ENCODE data around the gene CATSPERB. TPM values are rescaled to one million over a fixed set of nuclear protein-coding genes. Genes with fewer than 3 reads are reported as not detected.

CATSPERB gene
- total and polyA plus RNA-seq, 10 of the 15 experiments (the other 5 are each of a cell fraction or from before 2014, with no cell fraction given): not detected

DNA sequence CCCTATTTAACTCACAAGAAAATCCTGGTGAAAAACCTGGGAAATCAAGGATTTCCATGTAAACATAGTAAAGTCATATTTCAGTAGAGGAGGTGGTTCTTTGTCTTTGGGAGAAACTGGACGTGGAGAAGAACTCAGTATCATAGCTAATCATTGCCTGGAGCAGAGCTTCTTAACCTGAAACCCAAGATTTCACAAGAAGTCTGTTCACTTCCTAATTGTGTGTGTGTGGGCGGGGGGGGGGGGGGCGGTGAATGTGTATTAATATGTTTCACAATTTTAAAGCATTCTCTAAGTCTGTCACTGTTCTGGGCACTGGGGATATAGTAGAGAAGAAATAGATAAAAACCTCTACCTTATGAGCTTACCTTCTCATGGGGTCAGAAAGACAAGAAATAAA lies 125.0 kb downstream of the CATSPERB start:
- Histone ChIP-seq H3K4me3 (no peak overlapping the region), H3K27ac (ENCODE audit: control insufficient read depth, insufficient read depth) (no peak overlapping the region), H4K20me1 (ENCODE audit: control insufficient read depth, insufficient read depth) (no peaks in the 10 kb centered on the region), H3K27me3 (replicated peaks in 1 of 2; ENCODE audit: control insufficient read depth in 2 of 2, insufficient read depth in 2 of 2, low read length in 1 of 2) (no peaks in the 10 kb centered on the region), H3K4me2 (ENCODE audit: control insufficient read depth, insufficient read depth) (no peak overlapping the region), H3K9me3 (replicated peaks; ENCODE audit: control insufficient read depth, insufficient read depth, low read length) (no peaks in the 10 kb centered on the region), H2AFZ (ENCODE audit: control insufficient read depth, low read depth, low read length) (no peak overlapping the region), H3K79me2 (ENCODE audit: control insufficient read depth, insufficient read depth, low read length) (no peaks in the 10 kb centered on the region), H3K9ac (ENCODE audit: control insufficient read depth, insufficient read depth, low read length) (no peak overlapping the region), H3K36me3 (ENCODE audit: control insufficient read depth in 2 of 2, insufficient read depth in 2 of 2, low read length in 1 of 2) (no peaks in the 10 kb centered on the region), H3K4me1 (ENCODE audit: control insufficient read depth, insufficient read depth, low read length) (no peaks in the 10 kb centered on the region)
- ATAC-seq (no peak), FAIRE-seq (no peak), DNase-seq (ENCODE audit: low read depth, low spot score) (no peak)
- RAD21 ChIA-PET (ENCODE audit: unreplicated experiment): interaction anchor here (0.6 kb wide), 1 partner anchor 88 kb away, joined by 3 read pairs; no protein-coding TSS in a partner anchor
- CTCF ChIA-PET: interaction anchor here (1.0 kb wide), 1 partner anchor 395 kb away, joined by 3 read pairs; no protein-coding TSS in a partner anchor
- POLR2A ChIA-PET: no interaction called here
- intact Hi-C loops (cut with micrococcal nuclease; ENCODE audit: unreplicated experiment) (no loop called here), in situ Hi-C loops (cut with MboI) (no loop called here)
- SMC1A ChIA-PET (ENCODE audit: uncharacterized antibody, unreplicated experiment): interaction anchor here (1.3 kb wide), 1 partner anchor 390 kb away, joined by 3 read pairs; no protein-coding TSS in a partner anchor
- BruUV-seq (replicated peaks): no TSS peak
- 0% methylated on average over 2 of the region's 3 CpGs for WGBS (ENCODE audit: insufficient coverage, insufficient replicate concordance, low lambda C conversion rate, missing lambda C conversion rate)
- TF ChIP-seq SP1 (IDR thresholded peaks at IDR 0.05; ENCODE audit: low read depth, low read length): no peak
- TF ChIP-seq, protein P1, sequence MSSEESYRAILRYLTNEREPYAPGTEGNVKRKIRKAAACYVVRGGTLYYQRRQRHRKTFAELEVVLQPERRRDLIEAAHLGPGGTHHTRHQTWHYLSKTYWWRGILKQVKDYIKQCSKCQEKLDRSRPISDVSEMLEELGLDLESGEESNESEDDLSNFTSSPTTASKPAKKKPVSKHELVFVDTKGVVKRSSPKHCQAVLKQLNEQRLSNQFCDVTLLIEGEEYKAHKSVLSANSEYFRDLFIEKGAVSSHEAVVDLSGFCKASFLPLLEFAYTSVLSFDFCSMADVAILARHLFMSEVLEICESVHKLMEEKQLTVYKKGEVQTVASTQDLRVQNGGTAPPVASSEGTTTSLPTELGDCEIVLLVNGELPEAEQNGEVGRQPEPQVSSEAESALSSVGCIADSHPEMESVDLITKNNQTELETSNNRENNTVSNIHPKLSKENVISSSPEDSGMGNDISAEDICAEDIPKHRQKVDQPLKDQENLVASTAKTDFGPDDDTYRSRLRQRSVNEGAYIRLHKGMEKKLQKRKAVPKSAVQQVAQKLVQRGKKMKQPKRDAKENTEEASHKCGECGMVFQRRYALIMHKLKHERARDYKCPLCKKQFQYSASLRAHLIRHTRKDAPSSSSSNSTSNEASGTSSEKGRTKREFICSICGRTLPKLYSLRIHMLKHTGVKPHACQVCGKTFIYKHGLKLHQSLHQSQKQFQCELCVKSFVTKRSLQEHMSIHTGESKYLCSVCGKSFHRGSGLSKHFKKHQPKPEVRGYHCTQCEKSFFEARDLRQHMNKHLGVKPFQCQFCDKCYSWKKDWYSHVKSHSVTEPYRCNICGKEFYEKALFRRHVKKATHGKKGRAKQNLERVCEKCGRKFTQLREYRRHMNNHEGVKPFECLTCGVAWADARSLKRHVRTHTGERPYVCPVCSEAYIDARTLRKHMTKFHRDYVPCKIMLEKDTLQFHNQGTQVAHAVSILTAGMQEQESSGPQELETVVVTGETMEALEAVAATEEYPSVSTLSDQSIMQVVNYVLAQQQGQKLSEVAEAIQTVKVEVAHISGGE (CRISPR knock-in tag; IDR thresholded peaks at IDR 0.05): no peak
- no peak for TF ChIP-seq HDAC2 (IDR thresholded peaks at IDR 0.05)
- no peak for TF ChIP-seq CHD1 (IDR thresholded peaks at IDR 0.05; ENCODE audit: low read depth, low read length)
- TF ChIP-seq, protein P2, sequence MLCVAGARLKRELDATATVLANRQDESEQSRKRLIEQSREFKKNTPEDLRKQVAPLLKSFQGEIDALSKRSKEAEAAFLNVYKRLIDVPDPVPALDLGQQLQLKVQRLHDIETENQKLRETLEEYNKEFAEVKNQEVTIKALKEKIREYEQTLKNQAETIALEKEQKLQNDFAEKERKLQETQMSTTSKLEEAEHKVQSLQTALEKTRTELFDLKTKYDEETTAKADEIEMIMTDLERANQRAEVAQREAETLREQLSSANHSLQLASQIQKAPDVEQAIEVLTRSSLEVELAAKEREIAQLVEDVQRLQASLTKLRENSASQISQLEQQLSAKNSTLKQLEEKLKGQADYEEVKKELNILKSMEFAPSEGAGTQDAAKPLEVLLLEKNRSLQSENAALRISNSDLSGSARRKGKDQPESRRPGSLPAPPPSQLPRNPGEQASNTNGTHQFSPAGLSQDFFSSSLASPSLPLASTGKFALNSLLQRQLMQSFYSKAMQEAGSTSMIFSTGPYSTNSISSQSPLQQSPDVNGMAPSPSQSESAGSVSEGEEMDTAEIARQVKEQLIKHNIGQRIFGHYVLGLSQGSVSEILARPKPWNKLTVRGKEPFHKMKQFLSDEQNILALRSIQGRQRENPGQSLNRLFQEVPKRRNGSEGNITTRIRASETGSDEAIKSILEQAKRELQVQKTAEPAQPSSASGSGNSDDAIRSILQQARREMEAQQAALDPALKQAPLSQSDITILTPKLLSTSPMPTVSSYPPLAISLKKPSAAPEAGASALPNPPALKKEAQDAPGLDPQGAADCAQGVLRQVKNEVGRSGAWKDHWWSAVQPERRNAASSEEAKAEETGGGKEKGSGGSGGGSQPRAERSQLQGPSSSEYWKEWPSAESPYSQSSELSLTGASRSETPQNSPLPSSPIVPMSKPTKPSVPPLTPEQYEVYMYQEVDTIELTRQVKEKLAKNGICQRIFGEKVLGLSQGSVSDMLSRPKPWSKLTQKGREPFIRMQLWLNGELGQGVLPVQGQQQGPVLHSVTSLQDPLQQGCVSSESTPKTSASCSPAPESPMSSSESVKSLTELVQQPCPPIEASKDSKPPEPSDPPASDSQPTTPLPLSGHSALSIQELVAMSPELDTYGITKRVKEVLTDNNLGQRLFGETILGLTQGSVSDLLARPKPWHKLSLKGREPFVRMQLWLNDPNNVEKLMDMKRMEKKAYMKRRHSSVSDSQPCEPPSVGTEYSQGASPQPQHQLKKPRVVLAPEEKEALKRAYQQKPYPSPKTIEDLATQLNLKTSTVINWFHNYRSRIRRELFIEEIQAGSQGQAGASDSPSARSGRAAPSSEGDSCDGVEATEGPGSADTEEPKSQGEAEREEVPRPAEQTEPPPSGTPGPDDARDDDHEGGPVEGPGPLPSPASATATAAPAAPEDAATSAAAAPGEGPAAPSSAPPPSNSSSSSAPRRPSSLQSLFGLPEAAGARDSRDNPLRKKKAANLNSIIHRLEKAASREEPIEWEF (IDR thresholded peaks at IDR 0.05; ENCODE audit: insufficient replicate concordance, low read depth, low read length): no peak
- TF ChIP-seq SUPT20H (IDR thresholded peaks at IDR 0.05; ENCODE audit: borderline replicate concordance, control insufficient read depth, low read depth, low read length): no peak
- TF ChIP-seq BMI1 (IDR thresholded peaks at IDR 0.05; ENCODE audit: borderline replicate concordance): no peak
- TF ChIP-seq MYC (IDR thresholded peaks at IDR 0.05; ENCODE audit: insufficient read depth, insufficient read length, insufficient replicate concordance, low read length, severe bottlenecking): no peak
- TF ChIP-seq KAT2A (conservative IDR thresholded peaks at IDR 0.05; ENCODE audit: control insufficient read depth, low read depth, low read length): no peak
- TF ChIP-seq, protein P3, sequence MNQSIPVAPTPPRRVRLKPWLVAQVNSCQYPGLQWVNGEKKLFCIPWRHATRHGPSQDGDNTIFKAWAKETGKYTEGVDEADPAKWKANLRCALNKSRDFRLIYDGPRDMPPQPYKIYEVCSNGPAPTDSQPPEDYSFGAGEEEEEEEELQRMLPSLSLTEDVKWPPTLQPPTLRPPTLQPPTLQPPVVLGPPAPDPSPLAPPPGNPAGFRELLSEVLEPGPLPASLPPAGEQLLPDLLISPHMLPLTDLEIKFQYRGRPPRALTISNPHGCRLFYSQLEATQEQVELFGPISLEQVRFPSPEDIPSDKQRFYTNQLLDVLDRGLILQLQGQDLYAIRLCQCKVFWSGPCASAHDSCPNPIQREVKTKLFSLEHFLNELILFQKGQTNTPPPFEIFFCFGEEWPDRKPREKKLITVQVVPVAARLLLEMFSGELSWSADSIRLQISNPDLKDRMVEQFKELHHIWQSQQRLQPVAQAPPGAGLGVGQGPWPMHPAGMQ (IDR thresholded peaks at IDR 0.05; ENCODE audit: borderline replicate concordance): no peak
- TF ChIP-seq TAF1 (IDR thresholded peaks at IDR 0.05; ENCODE audit: borderline replicate concordance, low read depth, low read length): no peak
- TF ChIP-seq ATF7 (IDR thresholded peaks at IDR 0.05; ENCODE audit: low read depth): no peak
- no peak for TF ChIP-seq NFYB (IDR thresholded peaks at IDR 0.05; ENCODE audit: insufficient read depth, low read depth, low read length)
- TF ChIP-seq ETV6 (conservative IDR thresholded peaks at IDR 0.05 in 1 of 2, IDR thresholded peaks at IDR 0.05 in 1 of 2; ENCODE audit: borderline replicate concordance in 1 of 2, low read depth in 1 of 2): no peak

All from GM12878 (cell line).